Activated naive CD4-positive, alpha-beta T cell treated with anti-CD3 and anti-CD28 coated beads, Interleukin-2, amount 50 U/mL, for 16 hours (primary cell): ENCODE results near the gene ZNF892.

ENCODE experiments used
- DNase-seq: peaks from one replicate; pipeline ENCODE4 v3.0.0-alpha.2; 2020

The ZNF892 gene

GRCh38 chr2:95207111-95207961 is at the start of gene ZNF892:
Gene ZNF892, plus strand, starts transcription at chr2:95207521. Its CDS starts 295 bp downstream, at chr2:95207816.
- peak; percentile 80 for DNase-seq

DNA sequence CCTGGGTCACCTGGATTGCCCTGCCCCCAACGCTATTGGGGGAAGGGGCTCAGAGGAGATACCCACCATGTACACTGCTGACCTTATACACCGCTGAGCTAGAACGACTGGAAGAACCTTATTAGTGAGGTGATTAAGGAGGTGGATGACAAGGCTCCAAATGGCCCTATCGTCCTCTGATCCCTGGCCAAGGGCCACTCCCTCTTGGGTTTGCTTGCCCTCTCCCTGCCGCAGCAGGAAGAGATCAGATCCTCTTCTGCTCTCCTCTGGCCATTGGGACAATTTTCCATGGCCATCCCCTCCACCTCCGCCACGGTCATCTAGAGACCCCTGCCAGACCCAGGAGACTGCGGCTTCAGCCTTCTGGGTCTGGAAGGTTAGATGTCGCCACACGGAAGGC is 48.9 kb upstream of the ZNF892 start:
- no peak for DNase-seq

- no peak for DNase-seq
Measured at GRCh38 chr2:95158891-95159619, 48.3 kb upstream of the ZNF892 start.

GRCh38 chr2:95159690-95160449 is 47.5 kb upstream of the ZNF892 start, which contains the start of gene ZNF514:
Gene ZNF514, minus strand, starts transcription at chr2:95159848. Its CDS starts 6,595 bp downstream, at chr2:95153253.
- DNase-seq, result peak; percentile 80

- no peak for DNase-seq
Measured at GRCh38 chr2:95165030-95165370, 42.3 kb upstream of the ZNF892 start.

DNA sequence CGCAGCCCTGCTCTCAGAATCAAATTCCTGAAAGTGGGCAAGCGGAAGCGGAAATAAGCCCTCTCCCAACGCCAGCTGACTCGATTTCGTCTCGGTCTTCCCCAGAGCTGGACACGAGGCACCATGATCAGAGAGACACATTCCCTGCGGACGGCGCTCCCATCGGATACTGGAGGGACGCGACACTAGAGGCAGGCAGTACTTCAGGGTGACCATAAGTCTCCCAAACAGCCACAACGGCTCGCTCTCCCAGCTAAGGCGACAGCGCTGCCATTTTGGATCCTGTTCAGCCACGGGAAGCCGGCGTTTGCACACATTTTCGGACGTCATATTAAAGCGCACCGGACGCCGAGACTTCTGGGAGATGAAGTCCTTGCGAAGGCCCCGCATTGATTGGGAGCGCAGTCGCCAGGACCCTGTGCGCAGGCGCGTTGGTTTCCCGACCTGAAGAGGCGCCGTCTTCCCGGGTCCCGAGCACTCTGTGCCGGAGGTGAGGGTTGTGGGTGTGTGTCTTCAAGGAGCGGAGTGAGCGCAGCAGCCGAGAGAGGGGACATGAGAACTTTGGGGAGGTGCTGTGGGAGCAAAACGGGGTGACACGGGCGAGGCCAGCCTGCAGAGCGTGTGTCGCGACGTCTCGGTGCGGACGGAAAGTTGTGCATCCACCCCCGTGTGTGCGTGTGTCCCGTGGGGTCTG is 41.8 kb upstream of the ZNF892 start, which contains the start of gene ZNF2:
ZNF2 (plus strand) TSS at position 439 of the 694 bp plus-strand sequence. CDS start 10,418 bp downstream, outside the sequence.
- DNase-seq, result peak; percentile 95

DNA sequence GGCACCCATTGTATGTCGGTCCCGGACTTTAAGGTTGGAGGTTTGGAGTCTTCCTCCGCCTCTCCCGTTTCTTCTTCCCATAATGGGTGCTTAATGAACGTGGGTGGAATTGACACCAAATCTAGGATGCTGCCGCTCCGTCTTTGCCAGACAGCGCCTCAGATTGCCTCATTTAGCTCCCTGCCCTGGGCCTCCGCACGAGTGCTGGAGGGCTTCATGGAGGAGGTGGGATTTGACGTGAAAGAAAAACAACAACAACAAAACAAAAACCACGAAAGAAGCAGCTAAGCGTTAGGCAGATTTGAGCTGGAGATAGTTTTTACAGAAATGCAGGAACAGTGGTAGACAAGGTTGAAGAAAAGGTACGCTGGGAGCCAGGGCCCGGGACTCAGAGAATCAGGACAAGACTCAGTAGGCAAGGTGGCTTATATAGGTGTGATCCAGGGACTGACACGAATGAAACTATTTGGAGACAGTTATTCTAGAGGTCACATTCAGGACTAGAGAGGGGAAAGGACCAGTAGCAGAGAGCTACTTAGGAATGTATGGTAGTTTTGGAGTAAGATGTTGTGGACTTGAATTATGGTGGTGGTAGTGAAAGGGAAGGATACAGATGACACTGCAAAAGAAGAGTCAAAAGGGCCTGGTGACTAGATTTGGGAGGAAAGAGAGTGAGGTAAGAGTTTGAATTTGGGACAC is 41.1 kb upstream of the ZNF892 start:
- no peak for DNase-seq

DNA sequence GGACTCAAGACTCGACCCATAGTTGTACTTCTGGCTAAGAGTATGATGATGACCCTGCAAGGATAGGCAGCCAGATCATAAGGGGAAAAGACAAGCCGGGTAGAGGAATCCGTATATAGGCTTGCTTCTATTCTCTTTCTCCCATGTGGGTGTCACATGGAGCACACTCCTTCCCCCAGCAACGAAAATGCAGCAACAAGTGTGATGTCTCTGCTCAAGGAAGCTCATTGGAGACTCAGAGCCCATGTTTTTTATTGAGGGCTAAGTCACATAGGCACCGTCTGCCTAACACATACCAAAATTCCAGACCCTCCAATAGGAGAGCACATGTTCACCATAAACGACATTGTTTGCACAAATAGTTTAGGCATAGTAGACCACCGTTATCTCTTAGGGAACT is 35.4 kb upstream of the ZNF892 start:
- no peak for DNase-seq

DNA sequence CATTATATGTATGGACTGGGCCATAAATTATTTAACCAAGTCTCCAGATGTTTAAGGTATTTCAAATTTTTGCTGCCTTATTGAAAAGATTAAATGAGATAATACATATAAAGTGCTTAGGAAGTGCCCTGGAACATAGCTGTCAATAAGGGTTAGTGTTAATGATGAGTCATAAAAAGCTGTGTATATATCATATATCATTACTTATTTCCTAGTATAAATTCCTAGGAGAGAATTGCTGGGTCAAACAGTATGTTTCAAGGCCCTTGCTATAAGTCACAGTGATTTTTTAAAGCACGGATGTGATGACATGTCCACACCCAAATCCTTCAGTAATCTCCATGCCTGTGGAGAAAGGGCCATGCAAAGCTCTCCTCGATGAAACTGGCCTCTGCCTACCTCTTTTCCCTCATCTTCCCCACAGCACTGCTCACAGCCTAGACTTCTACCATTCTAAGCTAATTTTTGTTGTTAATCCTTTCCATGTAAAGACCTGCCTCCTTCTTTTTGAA is 33.2 kb upstream of the ZNF892 start:
- no peak for DNase-seq

- no peak for DNase-seq
Measured at GRCh38 chr2:95179451-95179850, 27.9 kb upstream of the ZNF892 start.

DNA sequence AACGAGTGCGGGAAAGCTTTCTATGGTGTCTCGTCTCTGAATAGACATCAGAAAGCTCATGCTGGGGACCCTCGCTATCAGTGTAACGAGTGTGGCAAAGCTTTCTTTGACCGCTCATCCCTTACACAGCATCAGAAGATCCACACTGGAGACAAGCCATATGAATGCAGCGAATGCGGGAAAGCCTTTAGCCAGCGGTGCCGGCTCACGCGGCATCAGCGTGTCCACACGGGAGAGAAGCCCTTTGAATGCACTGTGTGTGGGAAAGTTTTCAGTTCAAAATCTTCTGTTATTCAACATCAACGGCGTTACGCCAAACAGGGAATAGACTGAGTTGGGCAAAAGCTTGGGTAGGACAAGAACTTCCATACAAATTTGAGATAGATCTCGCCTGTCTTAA is 25.5 kb upstream of the ZNF892 start:
- no peak for DNase-seq

GRCh38 chr2:95185197-95185596 is 22.1 kb upstream of the ZNF892 start:
- no peak for DNase-seq

GRCh38 chr2:95185973-95186372 is 21.3 kb upstream of the ZNF892 start:
- no peak for DNase-seq

GRCh38 chr2:95192956-95193355 is 14.4 kb upstream of the ZNF892 start:
- DNase-seq, result peak; percentile 43

DNA sequence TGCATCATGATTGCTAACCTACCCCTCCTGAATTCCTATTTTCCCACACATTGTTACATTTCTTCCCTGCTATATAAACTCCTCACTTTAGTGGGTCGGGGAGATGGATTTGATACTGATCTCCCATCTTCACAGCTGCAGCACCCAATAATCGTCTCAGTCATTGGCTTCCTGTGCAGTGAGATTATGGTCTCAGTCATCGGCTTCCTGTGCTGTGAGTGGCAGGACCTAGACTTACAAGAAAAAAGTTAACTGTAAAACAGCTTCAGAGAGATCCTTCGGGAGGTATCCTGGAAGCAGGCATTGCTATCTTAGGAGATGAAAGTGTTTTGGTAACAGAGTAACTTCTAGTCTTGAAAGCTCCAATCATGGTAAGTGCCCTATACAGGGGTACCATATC is 3.4 kb upstream of the ZNF892 start:
- DNase-seq, result no peak

DNA sequence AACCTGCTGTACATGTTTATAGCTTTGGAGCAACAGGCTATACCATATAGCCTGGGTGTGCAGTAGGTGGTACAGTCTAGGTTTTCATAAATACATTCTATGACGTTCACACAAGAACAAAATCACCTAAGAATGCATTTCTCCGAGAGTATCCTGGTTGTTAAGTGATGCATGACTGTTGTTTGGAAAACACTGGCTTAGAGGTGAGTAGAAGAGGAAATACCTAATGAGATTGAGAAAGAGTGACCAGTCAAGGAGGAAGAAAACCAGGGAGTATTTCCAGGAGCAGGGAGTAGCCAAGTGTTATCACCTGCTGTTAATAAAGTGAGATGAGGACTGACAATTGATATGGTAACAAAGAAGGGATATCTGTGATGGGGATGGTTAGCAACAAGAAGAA is 2.9 kb upstream of the ZNF892 start:
- DNase-seq, result no peak

DNA sequence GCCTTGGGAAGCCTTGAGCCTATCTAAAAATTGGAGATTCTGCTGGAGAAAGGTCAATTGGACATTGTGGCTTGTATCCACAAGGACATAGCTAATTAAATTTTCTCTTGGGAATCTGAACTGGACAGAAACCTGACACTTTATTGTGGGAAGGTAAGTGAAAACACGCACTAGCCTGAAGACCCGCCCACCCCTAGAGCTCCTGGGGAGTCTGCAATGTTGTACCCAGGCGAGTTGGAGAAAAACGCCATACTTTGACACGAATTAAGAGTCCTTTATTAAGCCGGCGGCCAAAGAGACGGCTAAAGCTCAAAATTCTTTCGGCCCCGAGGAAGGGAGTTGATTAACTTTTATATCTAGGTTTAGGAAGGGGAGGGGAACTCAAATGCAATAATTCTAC is 1.2 kb upstream of the ZNF892 start:
- no peak for DNase-seq

DNA sequence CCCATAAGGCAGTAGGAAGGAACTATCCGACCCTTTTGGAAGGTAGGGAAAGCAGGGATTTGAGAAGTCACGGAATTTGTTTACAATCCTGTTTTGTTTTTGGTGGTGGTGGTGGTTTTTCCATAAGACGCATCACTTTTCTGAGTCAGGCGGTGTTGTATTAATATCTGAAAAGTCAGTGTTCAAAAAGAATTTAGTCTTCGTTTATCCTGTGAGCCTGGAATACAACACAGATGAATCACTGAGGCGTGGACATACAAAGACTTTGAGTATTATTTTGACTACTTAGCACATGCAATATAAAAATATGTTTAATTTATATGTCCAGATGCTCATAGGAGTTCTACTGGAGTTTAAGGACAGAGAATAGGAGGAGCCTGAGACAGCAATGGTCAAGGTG is 785 bp downstream of the ZNF892 start:
- DNase-seq, result no peak

GRCh38 chr2:95215018-95215612 is 7.8 kb downstream of the ZNF892 start:
- DNase-seq, result no peak

DNA sequence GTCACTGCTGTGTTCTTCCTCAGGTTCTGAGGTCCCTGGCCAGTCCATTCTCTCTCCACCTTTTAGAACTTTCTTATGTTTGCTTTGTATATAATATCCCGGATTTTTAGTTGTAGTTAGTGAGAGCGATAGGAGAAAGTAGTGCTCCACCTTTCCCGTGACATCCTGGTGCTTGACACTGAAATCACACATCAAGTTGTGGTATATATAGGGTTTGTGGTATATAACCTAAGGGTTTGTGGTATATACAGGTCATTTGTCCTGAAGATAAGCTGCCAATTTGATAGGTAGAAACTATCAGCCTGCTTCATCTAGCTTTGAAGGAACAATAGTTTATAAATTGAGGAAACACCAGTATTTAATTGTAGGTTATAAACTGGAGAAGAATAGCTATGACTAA is 13.1 kb downstream of the ZNF892 start:
- no peak for DNase-seq

GRCh38 chr2:95225658-95226057 is 18.3 kb downstream of the ZNF892 start:
- DNase-seq, result no peak
